ENCODE results near the gene PAM.

The PAM gene

DNA sequence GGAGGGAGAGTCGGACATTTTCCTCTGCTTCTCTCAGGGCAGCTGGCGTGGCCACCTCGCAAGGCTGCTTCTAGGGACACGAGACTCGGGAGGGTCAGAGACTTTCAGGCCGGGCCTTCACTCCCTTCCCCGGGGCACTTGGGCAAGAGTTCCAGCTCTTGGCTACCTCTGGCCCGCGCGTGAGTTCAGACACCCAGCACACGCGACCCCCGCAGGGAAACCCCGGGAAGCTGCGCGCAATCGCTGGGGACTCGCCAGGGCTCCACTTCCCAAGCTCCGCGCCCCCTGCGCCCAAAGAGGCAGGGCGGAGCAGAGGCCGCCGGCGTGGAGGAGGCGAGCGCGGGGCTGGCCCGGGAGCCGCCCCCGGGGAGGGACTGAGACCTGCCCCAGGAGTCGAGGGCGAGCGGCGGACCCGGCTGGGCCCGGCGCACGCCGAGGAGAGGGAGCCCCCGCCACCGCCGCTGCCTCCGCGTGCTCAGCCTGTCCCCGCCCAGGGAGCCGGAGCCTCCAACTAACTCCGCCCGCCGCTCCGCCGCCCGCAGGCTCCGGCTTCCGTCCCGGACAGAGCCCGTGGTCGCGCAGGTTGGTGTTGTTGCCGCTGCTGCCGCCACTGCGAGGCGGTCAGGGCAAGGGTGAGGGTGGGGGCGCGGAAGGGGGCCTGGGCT is at the start of gene PAM:
Gene PAM (plus strand): TSS at position 539 of the 665 bp plus-strand sequence. CDS start 110,891 bp downstream, outside the sequence.
- H3K27me3 ChIP-seq (ENCODE audit: control insufficient read depth, insufficient read depth, low read length) = peaks cover 14% of the 10 kb centered on the region
- peaks cover 20% of the 10 kb centered on the region for H3K4me1 ChIP-seq (ENCODE audit: control insufficient read depth, insufficient read depth, low read length)
- H3K36me3 ChIP-seq (ENCODE audit: control insufficient read depth, insufficient read depth, low read length) = no peaks in the 10 kb centered on the region
- H3K9me3 ChIP-seq (ENCODE audit: control insufficient read depth, low read length) = no peaks in the 10 kb centered on the region
- peak within 1 kb of the TSS; percentile 88 for H3K9ac ChIP-seq (ENCODE audit: low read length)
- H3K4me3 ChIP-seq (ENCODE audit: low read length) = peak within 1 kb of the TSS; percentile 93

DNA sequence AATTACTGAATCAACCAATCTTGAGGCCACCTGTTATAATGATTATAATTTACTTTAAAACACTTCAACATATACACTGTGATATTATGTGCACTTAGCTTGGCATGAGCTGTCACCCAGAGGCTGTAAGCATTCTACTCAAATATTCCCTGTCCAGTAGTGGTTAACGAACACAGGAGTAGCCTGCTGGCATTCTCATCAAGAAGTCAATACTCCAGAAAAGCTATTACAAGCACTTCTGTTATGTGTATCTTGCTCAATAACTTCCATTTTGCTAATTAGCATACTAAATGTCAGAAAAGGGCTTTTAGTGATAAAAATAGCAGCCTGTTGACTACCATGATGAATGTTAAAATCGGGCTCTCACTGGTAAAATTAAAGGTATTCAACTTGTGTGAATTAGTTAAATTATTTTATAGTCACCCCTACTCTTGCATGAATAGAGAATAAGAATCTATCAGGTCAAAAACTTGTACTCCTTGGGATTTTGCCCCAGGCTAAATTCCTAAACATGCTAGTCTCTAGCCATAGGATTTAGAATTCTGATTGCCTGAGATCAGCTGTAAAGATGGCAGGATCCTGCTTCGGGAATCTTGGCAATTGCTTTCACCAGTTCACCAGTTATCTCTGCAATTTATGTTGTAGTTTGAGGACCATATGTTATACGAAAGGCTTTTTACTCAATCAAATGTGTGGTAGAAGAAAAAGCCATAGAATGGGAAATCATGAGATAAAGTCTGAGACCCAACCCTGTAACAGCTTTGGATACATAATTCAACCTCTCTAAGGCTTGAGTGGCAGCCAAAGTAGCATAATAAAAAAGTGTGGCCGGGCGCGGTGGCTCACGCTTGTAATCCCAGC is 43.4 kb upstream of the PAM start:
- Histone ChIP-seq H3K27me3 (ENCODE audit: control insufficient read depth, insufficient read depth, low read length) (no peaks in the 10 kb centered on the region), H3K4me1 (ENCODE audit: control insufficient read depth, insufficient read depth, low read length) (no peaks in the 10 kb centered on the region), H3K36me3 (ENCODE audit: control insufficient read depth, insufficient read depth, low read length) (no peaks in the 10 kb centered on the region), H3K9me3 (ENCODE audit: control insufficient read depth, low read length) (no peaks in the 10 kb centered on the region), H3K9ac (ENCODE audit: low read length) (no peak overlapping the region), H3K4me3 (ENCODE audit: low read length) (no peak overlapping the region)

DNA sequence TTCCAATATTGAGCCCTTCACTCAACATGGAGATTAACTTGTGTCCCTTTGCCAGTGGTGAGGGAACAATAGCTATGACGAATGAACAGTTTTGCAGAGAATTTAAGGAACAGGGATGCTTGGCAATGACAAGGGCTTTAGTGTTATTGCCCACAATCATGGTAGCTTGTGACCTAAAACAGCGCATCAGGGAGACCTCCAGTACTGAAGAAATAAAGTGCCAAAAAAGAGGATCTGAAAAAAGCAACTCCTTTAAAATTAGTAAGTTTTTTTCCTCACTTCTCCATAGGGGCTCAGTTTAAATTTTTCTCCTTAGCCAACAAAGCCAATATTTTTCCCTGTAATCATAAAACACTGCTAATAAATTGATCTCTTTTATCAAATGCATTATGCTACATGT is 41.8 kb upstream of the PAM start:
- Histone ChIP-seq H3K9me3 (ENCODE audit: control insufficient read depth, low read length) (no peaks in the 10 kb centered on the region), H3K9ac (ENCODE audit: low read length) (no peak overlapping the region), H3K36me3 (ENCODE audit: control insufficient read depth, insufficient read depth, low read length) (no peaks in the 10 kb centered on the region), H3K4me3 (ENCODE audit: low read length) (no peak overlapping the region), H3K4me1 (ENCODE audit: control insufficient read depth, insufficient read depth, low read length) (no peaks in the 10 kb centered on the region), H3K27me3 (ENCODE audit: control insufficient read depth, insufficient read depth, low read length) (no peaks in the 10 kb centered on the region)

DNA sequence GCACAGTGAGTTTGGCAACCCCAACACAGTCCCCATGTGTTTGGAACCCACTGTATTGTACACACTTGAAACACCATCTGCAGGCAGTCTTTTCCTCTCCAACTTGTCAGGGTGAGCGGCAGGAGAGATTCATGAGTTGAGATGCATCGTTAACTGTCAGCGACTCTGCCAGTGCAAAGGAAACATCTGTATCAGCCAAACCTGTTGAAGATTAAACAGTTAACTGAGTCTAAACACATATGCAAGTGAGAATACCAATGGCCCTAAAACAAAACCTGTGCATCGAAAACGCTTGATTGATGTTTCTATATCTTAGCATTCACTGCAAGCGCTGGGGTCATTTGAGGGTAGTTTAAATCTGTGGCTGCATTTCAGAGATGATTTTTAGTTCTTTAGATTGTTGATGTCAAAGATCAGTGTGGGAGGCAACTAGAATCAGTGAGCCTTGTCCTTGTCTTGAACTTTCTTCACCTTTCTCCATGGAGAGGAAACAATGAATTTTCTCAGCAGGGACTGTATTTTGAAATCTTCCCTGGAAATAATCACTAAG is 41.3 kb upstream of the PAM start:
- H3K4me3 ChIP-seq (ENCODE audit: low read length) = no peak overlapping the region
- no peaks in the 10 kb centered on the region for H3K9me3 ChIP-seq (ENCODE audit: control insufficient read depth, low read length)
- no peak overlapping the region for H3K9ac ChIP-seq (ENCODE audit: low read length)
- no peaks in the 10 kb centered on the region for H3K36me3 ChIP-seq (ENCODE audit: control insufficient read depth, insufficient read depth, low read length)
- H3K4me1 ChIP-seq (ENCODE audit: control insufficient read depth, insufficient read depth, low read length) = no peaks in the 10 kb centered on the region
- H3K27me3 ChIP-seq (ENCODE audit: control insufficient read depth, insufficient read depth, low read length) = no peaks in the 10 kb centered on the region

DNA sequence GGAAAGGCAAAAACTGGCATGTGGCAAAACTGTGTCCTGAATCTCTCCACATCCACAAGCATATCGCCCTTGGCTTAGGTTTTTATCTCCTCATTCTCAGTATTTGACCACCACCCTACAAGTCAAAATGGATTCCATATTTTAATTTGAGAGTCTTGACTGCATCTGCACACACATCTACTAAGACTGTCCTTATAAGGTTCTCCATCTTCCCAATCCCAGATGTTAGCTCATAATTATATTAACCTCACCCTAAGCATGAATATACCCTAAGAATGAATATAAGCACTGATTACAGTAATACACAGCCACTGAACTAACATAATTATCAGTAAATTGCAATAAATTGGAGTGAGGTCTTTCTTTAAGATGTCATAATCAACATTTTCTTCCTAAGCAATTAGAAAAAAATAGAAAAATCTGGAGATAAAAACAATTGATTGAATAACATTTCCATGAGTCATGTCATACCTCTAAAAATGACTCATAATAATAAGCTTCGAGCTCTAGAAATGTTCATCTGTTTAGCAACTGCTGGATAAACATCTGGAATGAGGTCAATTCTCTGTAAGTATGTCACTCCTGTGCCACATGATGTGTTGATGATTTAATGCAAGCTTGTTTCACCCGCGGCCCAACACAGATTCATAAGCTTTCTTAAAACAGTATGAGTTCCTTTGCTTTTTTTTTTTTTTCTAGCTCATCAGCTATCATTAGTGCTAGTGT is 39.9 kb upstream of the PAM start:
- no peak overlapping the region for H3K4me3 ChIP-seq (ENCODE audit: low read length)
- no peaks in the 10 kb centered on the region for H3K9me3 ChIP-seq (ENCODE audit: control insufficient read depth, low read length)

DNA sequence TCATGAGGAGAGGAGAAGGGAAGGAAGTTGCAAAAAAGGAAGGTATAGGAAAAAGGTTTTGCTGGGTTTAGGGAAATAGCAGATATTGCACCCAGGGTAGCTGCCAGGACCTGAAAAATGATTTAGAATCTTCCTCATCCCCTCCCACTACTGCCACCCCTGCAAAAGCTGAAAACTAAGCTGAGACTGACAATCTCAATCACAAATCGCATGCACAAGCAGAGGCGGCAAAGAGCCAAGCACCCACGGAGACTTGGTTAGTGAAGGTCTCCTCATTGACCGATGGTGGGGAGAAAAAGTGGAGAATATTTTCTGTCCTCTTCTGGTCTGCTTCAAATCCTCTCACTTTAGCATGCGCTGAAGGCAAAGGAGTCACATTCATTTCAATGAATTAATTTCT is 39.1 kb upstream of the PAM start:
- no peaks in the 10 kb centered on the region for H3K9me3 ChIP-seq (ENCODE audit: control insufficient read depth, low read length)
- no peak overlapping the region for H3K9ac ChIP-seq (ENCODE audit: low read length)
- H3K36me3 ChIP-seq (ENCODE audit: control insufficient read depth, insufficient read depth, low read length) = no peaks in the 10 kb centered on the region
- H3K4me1 ChIP-seq (ENCODE audit: control insufficient read depth, insufficient read depth, low read length) = no peaks in the 10 kb centered on the region
- H3K27me3 ChIP-seq (ENCODE audit: control insufficient read depth, insufficient read depth, low read length) = no peaks in the 10 kb centered on the region
- no peak overlapping the region for H3K4me3 ChIP-seq (ENCODE audit: low read length)

More for the DNA sequence above, 39.9 kb upstream of the PAM start:
- Histone ChIP-seq H3K4me1 (ENCODE audit: control insufficient read depth, insufficient read depth, low read length) (no peaks in the 10 kb centered on the region), H3K9ac (ENCODE audit: low read length) (no peak overlapping the region), H3K36me3 (ENCODE audit: control insufficient read depth, insufficient read depth, low read length) (no peaks in the 10 kb centered on the region), H3K27me3 (ENCODE audit: control insufficient read depth, insufficient read depth, low read length) (no peaks in the 10 kb centered on the region)

DNA sequence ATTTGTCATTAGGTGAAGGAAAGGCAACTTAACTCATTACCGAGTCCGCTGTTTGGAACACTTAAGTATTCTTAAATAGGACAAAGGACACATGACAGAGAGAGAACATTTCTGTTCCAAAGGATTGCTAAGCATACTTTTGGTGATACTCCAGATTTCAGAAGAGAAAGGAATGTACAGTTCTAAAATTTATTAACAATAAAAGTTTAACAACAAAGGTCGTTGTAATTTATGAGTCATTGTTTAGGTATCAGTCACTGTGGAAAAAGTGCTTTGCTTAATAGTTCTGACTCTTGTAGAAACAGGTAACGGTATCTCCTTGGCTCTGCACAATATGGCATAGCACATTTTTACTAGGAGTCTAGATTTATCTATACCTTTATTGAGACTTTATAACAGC is 36.3 kb upstream of the PAM start:
- H3K9ac ChIP-seq (ENCODE audit: low read length) = no peak overlapping the region

DNA sequence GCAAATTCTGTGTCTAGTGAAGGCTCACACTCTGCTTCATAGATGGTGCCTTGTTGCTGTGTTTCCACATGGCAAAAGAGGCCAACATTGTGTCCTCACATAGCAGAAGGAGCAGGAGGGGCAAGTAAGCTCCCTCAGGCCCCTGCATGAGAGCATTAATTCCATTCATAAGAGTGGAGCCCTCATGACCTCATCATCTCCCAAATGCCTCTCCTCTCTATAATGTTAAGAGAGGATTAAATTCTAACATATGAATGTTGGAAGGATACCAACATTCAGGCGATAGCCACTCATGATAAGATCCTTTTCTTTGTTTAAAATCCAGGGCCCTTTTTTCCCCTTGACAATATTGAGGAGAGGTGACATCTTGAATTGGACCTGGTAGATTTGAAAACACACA is 35.2 kb upstream of the PAM start:
- H3K9ac ChIP-seq (ENCODE audit: low read length) = no peak overlapping the region
- no peaks in the 10 kb centered on the region for H3K4me1 ChIP-seq (ENCODE audit: control insufficient read depth, insufficient read depth, low read length)
- H3K9me3 ChIP-seq (ENCODE audit: control insufficient read depth, low read length) = no peaks in the 10 kb centered on the region
- H3K4me3 ChIP-seq (ENCODE audit: low read length) = no peak overlapping the region
- H3K27me3 ChIP-seq (ENCODE audit: control insufficient read depth, insufficient read depth, low read length) = no peaks in the 10 kb centered on the region
- no peaks in the 10 kb centered on the region for H3K36me3 ChIP-seq (ENCODE audit: control insufficient read depth, insufficient read depth, low read length)

More for the DNA sequence above, 36.3 kb upstream of the PAM start:
- Histone ChIP-seq H3K4me1 (ENCODE audit: control insufficient read depth, insufficient read depth, low read length) (no peaks in the 10 kb centered on the region), H3K9me3 (ENCODE audit: control insufficient read depth, low read length) (no peaks in the 10 kb centered on the region), H3K36me3 (ENCODE audit: control insufficient read depth, insufficient read depth, low read length) (no peaks in the 10 kb centered on the region), H3K27me3 (ENCODE audit: control insufficient read depth, insufficient read depth, low read length) (no peaks in the 10 kb centered on the region), H3K4me3 (ENCODE audit: low read length) (no peak overlapping the region)

DNA sequence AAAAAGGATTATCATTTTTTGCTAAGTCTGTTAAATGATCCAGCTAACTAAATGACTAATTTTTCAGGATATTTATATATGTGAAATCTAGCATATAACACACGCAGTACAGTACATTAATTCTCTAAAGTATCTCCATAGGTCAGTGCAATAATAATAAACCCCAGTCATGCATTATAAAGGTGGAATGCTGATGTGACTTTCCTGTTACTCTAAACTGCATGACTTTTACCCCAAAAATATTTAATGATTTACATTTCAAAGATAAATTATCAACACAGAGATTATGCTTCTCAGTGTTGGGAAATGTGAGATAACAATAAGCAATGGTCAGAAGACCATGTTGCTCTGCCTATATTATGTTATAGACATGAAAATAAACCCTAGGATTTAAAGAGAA is 34.1 kb upstream of the PAM start:
- no peaks in the 10 kb centered on the region for H3K9me3 ChIP-seq (ENCODE audit: control insufficient read depth, low read length)
- H3K27me3 ChIP-seq (ENCODE audit: control insufficient read depth, insufficient read depth, low read length) = no peaks in the 10 kb centered on the region
- no peaks in the 10 kb centered on the region for H3K36me3 ChIP-seq (ENCODE audit: control insufficient read depth, insufficient read depth, low read length)
- H3K4me3 ChIP-seq (ENCODE audit: low read length) = no peak overlapping the region
- no peak overlapping the region for H3K9ac ChIP-seq (ENCODE audit: low read length)
- H3K4me1 ChIP-seq (ENCODE audit: control insufficient read depth, insufficient read depth, low read length) = no peaks in the 10 kb centered on the region

DNA sequence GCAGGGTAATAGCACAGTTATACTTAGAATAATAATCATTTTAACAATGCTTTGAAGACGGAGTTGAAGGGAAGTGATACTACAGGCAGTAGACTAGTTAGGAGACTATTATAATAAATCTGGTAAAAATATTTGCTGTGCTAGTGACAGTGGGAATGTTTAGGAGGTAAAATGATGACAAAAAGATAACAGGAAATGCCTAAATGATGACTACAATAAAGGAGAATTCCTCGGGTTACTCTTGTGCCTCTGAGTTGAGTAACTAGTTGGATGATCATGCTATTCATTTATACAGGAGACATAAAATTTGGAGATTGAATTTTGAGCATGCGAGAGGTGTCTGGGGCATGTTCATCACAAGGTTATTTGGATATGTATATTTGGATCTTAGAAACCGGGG is 32.2 kb upstream of the PAM start:
- H3K4me3 ChIP-seq (ENCODE audit: low read length) = no peak overlapping the region
- H3K9ac ChIP-seq (ENCODE audit: low read length) = no peak overlapping the region
- no peaks in the 10 kb centered on the region for H3K4me1 ChIP-seq (ENCODE audit: control insufficient read depth, insufficient read depth, low read length)
- H3K36me3 ChIP-seq (ENCODE audit: control insufficient read depth, insufficient read depth, low read length) = no peaks in the 10 kb centered on the region
- no peaks in the 10 kb centered on the region for H3K27me3 ChIP-seq (ENCODE audit: control insufficient read depth, insufficient read depth, low read length)
- no peaks in the 10 kb centered on the region for H3K9me3 ChIP-seq (ENCODE audit: control insufficient read depth, low read length)

DNA sequence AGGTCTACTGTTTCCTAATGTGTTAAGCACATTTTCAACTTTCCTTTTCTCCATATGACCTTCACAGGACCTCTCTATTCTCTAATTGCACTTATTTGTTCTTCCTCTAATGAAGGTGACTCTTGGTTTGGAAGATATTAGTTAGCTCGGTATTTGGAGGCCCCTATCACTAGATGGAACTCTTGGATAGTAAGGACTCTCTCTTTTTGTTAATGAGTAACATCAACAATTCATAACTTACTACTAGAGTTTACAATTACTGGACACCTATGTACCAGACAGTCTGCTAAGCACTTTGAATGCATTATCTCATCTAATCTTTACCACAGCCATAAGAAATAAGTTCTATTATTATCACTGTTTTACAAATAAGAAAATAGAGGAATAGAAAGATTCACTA is 23.4 kb upstream of the PAM start:
- no peaks in the 10 kb centered on the region for H3K27me3 ChIP-seq (ENCODE audit: control insufficient read depth, insufficient read depth, low read length)
- H3K4me3 ChIP-seq (ENCODE audit: low read length) = no peak overlapping the region
- H3K4me1 ChIP-seq (ENCODE audit: control insufficient read depth, insufficient read depth, low read length) = no peaks in the 10 kb centered on the region
- no peaks in the 10 kb centered on the region for H3K36me3 ChIP-seq (ENCODE audit: control insufficient read depth, insufficient read depth, low read length)
- no peaks in the 10 kb centered on the region for H3K9me3 ChIP-seq (ENCODE audit: control insufficient read depth, low read length)
- no peak overlapping the region for H3K9ac ChIP-seq (ENCODE audit: low read length)

DNA sequence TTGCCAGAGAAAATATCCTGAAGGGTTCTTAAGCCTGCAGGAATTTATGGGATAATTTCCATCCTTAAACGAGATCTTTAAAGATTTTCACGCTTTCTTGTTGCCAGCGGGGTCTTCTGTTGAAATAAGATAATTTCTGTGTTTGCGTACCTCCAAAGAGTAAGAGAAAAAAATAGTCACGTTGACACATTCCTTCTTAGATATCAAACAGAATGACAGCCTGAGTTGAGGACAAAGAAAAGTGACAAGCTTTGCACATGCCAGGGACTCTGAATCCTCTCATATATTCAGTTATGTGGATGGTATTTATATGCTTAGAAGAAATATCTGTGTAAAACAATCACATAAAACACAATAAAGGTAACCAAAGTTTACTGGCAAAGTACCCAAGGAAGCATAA is 21.6 kb upstream of the PAM start:
- no peaks in the 10 kb centered on the region for H3K27me3 ChIP-seq (ENCODE audit: control insufficient read depth, insufficient read depth, low read length)
- H3K9ac ChIP-seq (ENCODE audit: low read length) = no peak overlapping the region
- H3K4me3 ChIP-seq (ENCODE audit: low read length) = no peak overlapping the region
- no peaks in the 10 kb centered on the region for H3K4me1 ChIP-seq (ENCODE audit: control insufficient read depth, insufficient read depth, low read length)
- H3K9me3 ChIP-seq (ENCODE audit: control insufficient read depth, low read length) = no peaks in the 10 kb centered on the region
- no peaks in the 10 kb centered on the region for H3K36me3 ChIP-seq (ENCODE audit: control insufficient read depth, insufficient read depth, low read length)

Measured in mucosa of stomach (tissue), 1 donor.